ENCODE results near the gene ASMTL.

DNA sequence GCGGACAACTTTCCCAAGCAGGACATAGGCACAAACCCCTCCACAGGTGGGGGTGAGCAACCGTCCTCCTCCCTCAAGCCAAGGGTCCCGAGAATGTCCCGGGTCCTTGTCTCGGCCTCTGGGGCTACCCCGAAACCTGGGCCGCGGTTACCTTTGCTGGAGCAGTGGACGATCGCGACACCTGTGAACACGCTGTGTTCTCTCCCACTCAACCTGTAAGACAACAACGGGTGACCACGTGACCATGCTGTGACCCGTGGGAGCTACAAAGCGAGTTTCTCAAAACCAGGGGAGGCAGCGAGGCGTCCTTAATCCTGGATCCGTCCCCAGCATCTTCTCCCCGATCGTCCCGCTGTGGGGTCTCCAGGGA is 17.9 kb downstream of the ASMTL start:
- TF ChIP-seq, protein P1, sequence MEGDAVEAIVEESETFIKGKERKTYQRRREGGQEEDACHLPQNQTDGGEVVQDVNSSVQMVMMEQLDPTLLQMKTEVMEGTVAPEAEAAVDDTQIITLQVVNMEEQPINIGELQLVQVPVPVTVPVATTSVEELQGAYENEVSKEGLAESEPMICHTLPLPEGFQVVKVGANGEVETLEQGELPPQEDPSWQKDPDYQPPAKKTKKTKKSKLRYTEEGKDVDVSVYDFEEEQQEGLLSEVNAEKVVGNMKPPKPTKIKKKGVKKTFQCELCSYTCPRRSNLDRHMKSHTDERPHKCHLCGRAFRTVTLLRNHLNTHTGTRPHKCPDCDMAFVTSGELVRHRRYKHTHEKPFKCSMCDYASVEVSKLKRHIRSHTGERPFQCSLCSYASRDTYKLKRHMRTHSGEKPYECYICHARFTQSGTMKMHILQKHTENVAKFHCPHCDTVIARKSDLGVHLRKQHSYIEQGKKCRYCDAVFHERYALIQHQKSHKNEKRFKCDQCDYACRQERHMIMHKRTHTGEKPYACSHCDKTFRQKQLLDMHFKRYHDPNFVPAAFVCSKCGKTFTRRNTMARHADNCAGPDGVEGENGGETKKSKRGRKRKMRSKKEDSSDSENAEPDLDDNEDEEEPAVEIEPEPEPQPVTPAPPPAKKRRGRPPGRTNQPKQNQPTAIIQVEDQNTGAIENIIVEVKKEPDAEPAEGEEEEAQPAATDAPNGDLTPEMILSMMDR (IDR thresholded peaks at IDR 0.05): no peak
- TF ChIP-seq EP300 (IDR thresholded peaks at IDR 0.05; ENCODE audit: low read depth): no peak
